ENCODE measurements around the gene CLTCL1. TPM values are rescaled to one million over a fixed set of nuclear protein-coding genes. Genes with fewer than 3 reads are reported as not detected.

CLTCL1 gene
- total RNA-seq, 1 experiment from 2014 or later = 7.9 TPM

DNA sequence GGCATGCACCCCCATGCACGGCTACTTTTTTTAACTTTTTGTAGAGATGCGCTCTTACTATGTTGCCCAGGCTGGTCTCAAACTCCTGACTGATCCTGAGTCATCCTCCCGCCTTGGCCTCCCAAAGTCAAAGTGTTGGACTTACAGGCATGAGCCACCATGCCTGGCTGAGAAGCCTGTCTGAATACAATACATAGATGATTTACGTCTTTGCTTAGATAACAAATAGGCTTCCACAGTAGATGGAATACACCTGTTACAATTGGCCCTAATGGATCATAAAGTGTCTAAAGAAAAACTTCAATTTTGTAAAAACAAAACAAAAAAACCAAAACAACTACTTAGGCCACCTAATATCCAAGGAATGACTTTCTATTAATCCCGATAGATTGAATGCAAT, 13.0 kb upstream of the CLTCL1 start:
- H3K4me1 ChIP-seq = no peaks in the 10 kb centered on the region
- Mint-ChIP-seq H3K9me3 (ENCODE audit: unreplicated experiment) (no peaks in the 10 kb centered on the region), H3K4me3 (ENCODE audit: unreplicated experiment) (no peak overlapping the region), H3K27me3 (ENCODE audit: insufficient read depth, unreplicated experiment) (no peaks in the 10 kb centered on the region), H3K36me3 (ENCODE audit: insufficient read depth, unreplicated experiment) (no peaks in the 10 kb centered on the region), H3K4me1 (ENCODE audit: low read depth, unreplicated experiment) (no peaks in the 10 kb centered on the region), H3K27ac (ENCODE audit: unreplicated experiment) (no peak overlapping the region)
- POLR2A ChIA-PET = no interaction called here
- H3K9me3 ChIP-seq = 0 out of 2 replicates have a peak, but pooled peaks cover 2% of the 10 kb centered on the region
- no peaks in the 10 kb centered on the region for H3K27me3 ChIP-seq (replicated peaks; ENCODE audit: control insufficient read depth, insufficient read depth, low read length)
- H3K36me3 ChIP-seq (ENCODE audit: control insufficient read depth, insufficient read depth, low read length) = no peaks in the 10 kb centered on the region
- intact Hi-C loops (cut with micrococcal nuclease; ENCODE audit: unreplicated experiment) = no loop called here
- no TSS peak for BruUV-seq (replicated peaks)
- TF ChIP-seq, protein P1, sequence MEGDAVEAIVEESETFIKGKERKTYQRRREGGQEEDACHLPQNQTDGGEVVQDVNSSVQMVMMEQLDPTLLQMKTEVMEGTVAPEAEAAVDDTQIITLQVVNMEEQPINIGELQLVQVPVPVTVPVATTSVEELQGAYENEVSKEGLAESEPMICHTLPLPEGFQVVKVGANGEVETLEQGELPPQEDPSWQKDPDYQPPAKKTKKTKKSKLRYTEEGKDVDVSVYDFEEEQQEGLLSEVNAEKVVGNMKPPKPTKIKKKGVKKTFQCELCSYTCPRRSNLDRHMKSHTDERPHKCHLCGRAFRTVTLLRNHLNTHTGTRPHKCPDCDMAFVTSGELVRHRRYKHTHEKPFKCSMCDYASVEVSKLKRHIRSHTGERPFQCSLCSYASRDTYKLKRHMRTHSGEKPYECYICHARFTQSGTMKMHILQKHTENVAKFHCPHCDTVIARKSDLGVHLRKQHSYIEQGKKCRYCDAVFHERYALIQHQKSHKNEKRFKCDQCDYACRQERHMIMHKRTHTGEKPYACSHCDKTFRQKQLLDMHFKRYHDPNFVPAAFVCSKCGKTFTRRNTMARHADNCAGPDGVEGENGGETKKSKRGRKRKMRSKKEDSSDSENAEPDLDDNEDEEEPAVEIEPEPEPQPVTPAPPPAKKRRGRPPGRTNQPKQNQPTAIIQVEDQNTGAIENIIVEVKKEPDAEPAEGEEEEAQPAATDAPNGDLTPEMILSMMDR (IDR thresholded peaks at IDR 0.05; ENCODE audit: insufficient read depth in 1 of 2, low read depth in 1 of 2, low read length in 1 of 2, severe bottlenecking in 1 of 2, unreplicated experiment in 1 of 2) = no peak
- no peak overlapping the region for H3K4me3 ChIP-seq (ENCODE audit: low read depth, low read length)
- DNase-seq = no peak
- CTCF ChIA-PET = no interaction called here

DNA sequence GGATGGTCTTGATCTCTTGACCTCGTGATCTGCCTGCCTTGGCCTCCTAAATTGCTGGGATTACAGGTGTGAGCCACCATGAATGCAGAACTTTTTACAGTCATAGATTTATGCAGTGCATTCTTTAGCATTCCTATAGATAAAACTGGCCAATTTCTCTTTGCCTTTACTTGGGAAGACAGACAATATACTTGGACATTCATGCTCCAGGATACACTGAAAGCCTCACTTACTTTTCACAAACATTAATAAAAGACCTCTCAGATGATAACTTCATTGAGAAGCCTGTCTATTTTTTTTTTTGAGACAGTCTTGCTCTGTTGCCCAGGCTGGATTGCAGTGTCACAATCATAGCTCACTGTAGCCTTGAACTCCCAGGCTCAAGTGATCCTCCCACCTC, 12.3 kb upstream of the CLTCL1 start:
- no peak for DNase-seq
- ChIA-PET CTCF (no interaction called here), POLR2A (no interaction called here)
- Mint-ChIP-seq H3K27me3 (ENCODE audit: insufficient read depth, unreplicated experiment) (no peaks in the 10 kb centered on the region), H3K36me3 (ENCODE audit: insufficient read depth, unreplicated experiment) (no peaks in the 10 kb centered on the region), H3K27ac (ENCODE audit: unreplicated experiment) (no peak overlapping the region), H3K9me3 (ENCODE audit: unreplicated experiment) (no peaks in the 10 kb centered on the region), H3K4me1 (ENCODE audit: low read depth, unreplicated experiment) (no peaks in the 10 kb centered on the region), H3K4me3 (ENCODE audit: unreplicated experiment) (no peak overlapping the region)
- Histone ChIP-seq H3K27me3 (replicated peaks; ENCODE audit: control insufficient read depth, insufficient read depth, low read length) (no peaks in the 10 kb centered on the region), H3K36me3 (ENCODE audit: control insufficient read depth, insufficient read depth, low read length) (no peaks in the 10 kb centered on the region), H3K4me3 (ENCODE audit: low read depth, low read length) (no peak overlapping the region), H3K9me3 (0 out of 2 replicates have a peak, but pooled peaks cover 2% of the 10 kb centered on the region), H3K4me1 (no peaks in the 10 kb centered on the region)
- intact Hi-C loops (cut with micrococcal nuclease; ENCODE audit: unreplicated experiment) = no loop called here
- TF ChIP-seq, protein P1 (IDR thresholded peaks at IDR 0.05; ENCODE audit: insufficient read depth in 1 of 2, low read depth in 1 of 2, low read length in 1 of 2, severe bottlenecking in 1 of 2, unreplicated experiment in 1 of 2) = no peak
- no TSS peak for BruUV-seq (replicated peaks)

DNA sequence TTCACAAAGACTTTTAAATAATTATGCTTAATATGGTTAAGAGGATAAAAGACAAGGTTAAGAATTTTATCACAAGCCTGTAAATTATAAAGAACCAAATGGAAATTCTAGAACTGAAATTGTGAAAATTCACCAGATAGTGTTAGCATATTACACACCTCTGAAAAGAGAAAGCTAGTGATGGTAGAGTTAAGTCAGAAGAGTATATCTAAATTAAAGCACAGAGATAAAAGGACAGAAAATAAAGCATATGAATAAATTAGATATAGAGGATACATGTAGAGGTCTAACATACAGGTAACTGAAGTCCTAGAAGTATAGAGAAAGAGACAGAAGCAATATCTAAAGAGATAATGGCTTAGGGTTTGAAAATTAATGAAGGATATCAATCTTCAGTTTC, 4.2 kb upstream of the CLTCL1 start:
- BruUV-seq (replicated peaks) = no TSS peak
- Mint-ChIP-seq H3K4me3 (ENCODE audit: unreplicated experiment) (no peak overlapping the region), H3K36me3 (ENCODE audit: insufficient read depth, unreplicated experiment) (no peaks in the 10 kb centered on the region), H3K4me1 (ENCODE audit: low read depth, unreplicated experiment) (no peaks in the 10 kb centered on the region), H3K27ac (ENCODE audit: unreplicated experiment) (no peak overlapping the region), H3K9me3 (ENCODE audit: unreplicated experiment) (no peaks in the 10 kb centered on the region), H3K27me3 (ENCODE audit: insufficient read depth, unreplicated experiment) (no peaks in the 10 kb centered on the region)
- H3K4me1 ChIP-seq = no peaks in the 10 kb centered on the region
- H3K36me3 ChIP-seq (ENCODE audit: control insufficient read depth, insufficient read depth, low read length) = no peaks in the 10 kb centered on the region
- intact Hi-C loops (cut with micrococcal nuclease; ENCODE audit: unreplicated experiment) = no loop called here
- ChIA-PET CTCF (no interaction called here), POLR2A (no interaction called here)
- no peak overlapping the region for H3K4me3 ChIP-seq (ENCODE audit: low read depth, low read length)
- TF ChIP-seq, protein P1 (IDR thresholded peaks at IDR 0.05; ENCODE audit: insufficient read depth in 1 of 2, low read depth in 1 of 2, low read length in 1 of 2, severe bottlenecking in 1 of 2, unreplicated experiment in 1 of 2) = no peak
- no peaks in the 10 kb centered on the region for H3K9me3 ChIP-seq
- no peak for DNase-seq
- H3K27me3 ChIP-seq (replicated peaks; ENCODE audit: control insufficient read depth, insufficient read depth, low read length) = no peaks in the 10 kb centered on the region

Measured in Caco-2 (cell line).